ENCODE data around the gene ALG9. TPM values are rescaled to one million over a fixed set of nuclear protein-coding genes. Genes with fewer than 3 reads are reported as not detected.
"Not testable (repeated sequence)": the region's sequence is repeated elsewhere in the genome, so short reads cannot be mapped to it uniquely, and the experiment has no call there.

Gene ALG9, protein sequence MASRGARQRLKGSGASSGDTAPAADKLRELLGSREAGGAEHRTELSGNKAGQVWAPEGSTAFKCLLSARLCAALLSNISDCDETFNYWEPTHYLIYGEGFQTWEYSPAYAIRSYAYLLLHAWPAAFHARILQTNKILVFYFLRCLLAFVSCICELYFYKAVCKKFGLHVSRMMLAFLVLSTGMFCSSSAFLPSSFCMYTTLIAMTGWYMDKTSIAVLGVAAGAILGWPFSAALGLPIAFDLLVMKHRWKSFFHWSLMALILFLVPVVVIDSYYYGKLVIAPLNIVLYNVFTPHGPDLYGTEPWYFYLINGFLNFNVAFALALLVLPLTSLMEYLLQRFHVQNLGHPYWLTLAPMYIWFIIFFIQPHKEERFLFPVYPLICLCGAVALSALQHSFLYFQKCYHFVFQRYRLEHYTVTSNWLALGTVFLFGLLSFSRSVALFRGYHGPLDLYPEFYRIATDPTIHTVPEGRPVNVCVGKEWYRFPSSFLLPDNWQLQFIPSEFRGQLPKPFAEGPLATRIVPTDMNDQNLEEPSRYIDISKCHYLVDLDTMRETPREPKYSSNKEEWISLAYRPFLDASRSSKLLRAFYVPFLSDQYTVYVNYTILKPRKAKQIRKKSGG
- polyA plus RNA-seq (ENCODE audit: insufficient read length): 26.1 TPM

DNA sequence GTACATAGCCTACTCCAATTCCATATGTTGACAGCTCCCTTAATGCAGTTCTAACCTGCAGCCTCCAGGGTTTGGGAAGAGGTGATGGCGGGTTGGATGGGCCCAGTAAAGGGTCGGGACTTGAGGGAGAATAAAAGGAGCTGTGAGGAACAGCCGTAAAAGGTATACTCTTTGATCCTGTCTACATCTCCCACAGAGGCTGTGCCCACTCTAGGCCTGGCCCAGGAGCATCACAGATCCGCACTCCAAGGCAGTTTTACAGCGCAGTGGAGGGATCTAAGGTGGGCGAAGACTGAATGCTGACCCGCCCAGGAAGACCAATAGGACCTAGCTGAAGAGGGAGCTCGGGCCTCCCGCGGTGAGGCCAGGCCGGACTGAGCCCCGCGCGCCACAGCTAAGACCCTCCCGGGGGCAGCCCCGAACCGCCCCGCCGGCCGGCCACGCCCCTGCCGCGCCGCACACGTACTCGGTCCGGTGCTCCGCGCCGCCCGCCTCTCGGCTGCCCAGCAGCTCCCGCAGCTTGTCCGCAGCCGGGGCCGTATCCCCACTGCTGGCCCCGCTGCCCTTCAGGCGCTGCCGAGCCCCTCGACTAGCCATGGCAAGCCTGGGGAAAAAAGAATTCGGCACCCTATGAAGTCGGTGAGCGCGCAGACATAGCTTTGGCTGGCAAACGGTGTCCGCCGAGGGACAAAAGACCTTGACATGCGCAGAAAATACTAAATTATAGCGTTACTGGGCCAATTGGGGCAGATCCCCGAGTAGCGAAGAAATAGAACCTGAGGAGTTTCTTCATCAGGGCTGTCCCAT, at the start of gene ALG9:
Gene ALG9, minus strand, starts transcription at position 696 of the 807 bp plus-strand sequence. Its CDS starts 99 bp downstream, at position 597.
- peak; percentile 60 for DNase-seq (ENCODE audit: low read depth)

DNA sequence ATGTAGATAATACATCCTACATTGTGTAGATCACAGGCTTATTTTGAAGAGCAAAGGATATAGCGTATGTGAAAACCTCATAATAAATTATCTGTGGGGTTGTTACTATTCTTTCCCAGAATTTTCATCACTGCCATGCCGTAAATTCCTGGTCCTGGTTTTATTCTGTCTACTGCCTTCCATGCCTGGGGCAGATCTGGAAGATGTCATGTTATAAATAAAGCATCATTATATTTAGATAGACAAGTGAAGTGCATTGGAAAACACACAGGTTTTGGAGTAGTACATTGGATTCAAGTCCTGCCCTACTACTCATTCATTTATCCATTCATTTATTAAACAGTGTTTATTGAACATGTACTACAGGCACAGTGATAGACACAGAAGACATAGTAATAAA, 49.5 kb upstream of the ALG9 start:
- no peak for DNase-seq (ENCODE audit: low read depth)

DNA sequence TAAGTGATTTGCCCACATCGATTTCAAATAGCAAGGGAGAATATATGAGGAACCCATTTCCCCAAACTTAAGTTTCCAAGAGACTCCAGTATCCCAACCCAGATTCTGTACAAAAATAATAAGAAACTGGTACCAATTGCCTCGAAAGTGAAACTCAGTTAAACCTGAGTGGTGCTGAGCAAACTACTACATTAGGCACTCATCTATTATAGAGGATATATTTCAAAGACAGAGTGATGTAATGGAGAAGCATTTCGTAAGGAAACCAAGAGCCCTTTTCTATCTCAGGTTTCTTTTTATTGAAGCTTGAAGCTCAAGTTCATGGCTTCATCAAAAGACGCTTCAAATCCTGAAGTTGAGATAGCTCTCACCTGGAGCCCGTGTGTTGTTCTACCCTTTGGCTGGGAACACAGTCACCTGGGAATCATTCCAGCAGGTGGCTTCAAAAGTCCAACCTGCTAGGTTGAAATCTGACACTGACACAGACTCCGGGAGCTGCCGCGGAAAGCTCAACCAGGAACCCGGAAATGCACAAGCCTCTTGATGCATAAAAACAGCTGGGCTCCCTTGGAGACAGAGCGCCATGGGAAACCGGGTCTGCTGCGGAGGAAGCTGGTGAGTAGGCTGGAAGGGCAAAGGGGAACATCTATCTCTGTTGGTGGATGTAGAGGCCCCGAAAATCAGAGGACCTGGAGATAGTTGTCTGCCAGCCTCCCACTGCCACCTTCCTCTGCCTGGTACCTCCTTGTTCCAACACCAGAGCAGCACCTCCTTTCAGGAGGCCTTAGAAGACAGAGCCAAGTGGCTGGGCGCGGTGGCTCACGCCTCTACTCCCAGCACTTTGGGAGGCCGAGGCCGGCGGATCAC, 47.2 kb upstream of the ALG9 start, which contains the start of gene C11orf52:
Gene C11orf52, plus strand, starts transcription at position 524 of the 867 bp plus-strand sequence. Its CDS starts 60 bp downstream, at position 584.
- DNase-seq (ENCODE audit: low read depth): no peak

DNA sequence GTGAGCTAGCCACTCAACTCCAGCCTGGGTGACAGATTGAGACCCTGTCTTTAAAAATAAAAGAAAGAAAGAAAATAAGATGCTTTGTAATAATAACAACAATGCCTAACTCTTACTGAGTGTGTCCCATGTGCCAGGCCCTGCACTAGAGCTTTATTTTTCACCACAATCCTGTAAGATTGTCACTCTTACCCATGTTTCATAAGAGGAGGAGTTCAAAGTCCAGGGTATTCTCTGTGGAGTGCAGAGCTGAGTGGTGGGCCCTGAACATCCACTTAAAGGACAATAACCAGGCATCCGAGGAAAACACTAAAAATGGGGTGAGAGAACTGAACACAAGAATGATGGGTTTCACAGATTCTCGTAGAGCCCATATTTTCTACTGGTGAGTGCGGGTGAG, 46.4 kb upstream of the ALG9 start:
- DNase-seq (ENCODE audit: low read depth): no peak

DNA sequence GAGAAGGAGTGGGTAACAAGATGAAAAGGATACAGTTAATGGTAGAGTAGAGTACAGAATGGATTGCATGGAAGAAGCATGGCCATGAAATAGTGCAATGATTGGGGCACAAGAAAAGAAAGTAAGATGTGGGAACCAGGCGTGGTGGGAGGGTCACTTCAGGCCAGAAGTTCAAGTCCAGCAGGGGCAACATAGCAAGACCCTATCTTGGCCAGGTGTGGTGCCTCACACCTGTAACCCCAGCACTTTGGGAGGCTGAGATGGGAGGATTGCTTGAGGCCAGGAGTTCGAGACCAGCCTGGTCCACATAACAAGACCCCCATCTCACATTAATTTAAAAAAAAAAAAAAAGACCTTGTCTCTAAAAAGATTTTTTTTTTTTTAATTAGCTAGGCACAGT, 45.9 kb upstream of the ALG9 start:
- DNase-seq (ENCODE audit: low read depth): no peak

DNA sequence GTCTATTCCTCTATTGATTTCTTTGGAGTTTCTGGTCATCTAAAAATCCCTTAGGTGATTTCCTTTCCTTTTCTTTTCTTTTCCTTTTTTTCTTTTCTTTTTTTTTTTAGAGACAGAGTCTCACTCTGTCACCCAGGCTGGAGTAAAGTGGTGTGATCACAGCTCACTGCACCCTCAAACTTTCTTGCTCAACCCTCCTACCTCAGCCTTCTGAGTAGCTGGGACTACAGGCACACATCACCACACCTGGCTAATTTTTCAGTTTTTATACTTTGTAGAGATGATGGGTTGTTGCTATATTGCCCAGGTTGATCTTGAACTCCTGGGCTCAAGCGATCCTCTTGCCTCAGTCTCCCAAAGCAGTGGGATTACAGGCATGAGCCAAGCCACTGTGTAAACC, 45.4 kb upstream of the ALG9 start:
- DNase-seq (ENCODE audit: low read depth): no peak

DNA sequence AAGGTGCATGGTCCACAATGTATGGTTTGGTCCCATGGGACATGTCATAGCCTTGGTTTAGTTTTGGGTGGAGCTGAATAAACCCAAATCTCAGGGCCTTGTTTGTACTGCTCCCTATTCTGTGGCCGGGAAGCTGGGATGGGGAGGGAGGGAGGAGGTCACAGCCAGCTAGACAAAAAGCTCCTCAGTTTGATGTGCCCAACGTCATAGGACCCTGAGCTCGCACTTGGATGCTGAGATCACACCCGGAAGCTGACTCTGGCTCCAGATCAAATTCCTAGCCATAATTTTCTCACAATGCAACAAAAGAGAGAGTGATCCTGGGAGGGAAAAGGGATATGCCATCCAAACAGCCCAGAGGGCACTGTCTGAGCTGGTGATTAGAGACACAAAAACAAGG, 42.6 kb upstream of the ALG9 start:
- DNase-seq (ENCODE audit: low read depth): no peak

DNA sequence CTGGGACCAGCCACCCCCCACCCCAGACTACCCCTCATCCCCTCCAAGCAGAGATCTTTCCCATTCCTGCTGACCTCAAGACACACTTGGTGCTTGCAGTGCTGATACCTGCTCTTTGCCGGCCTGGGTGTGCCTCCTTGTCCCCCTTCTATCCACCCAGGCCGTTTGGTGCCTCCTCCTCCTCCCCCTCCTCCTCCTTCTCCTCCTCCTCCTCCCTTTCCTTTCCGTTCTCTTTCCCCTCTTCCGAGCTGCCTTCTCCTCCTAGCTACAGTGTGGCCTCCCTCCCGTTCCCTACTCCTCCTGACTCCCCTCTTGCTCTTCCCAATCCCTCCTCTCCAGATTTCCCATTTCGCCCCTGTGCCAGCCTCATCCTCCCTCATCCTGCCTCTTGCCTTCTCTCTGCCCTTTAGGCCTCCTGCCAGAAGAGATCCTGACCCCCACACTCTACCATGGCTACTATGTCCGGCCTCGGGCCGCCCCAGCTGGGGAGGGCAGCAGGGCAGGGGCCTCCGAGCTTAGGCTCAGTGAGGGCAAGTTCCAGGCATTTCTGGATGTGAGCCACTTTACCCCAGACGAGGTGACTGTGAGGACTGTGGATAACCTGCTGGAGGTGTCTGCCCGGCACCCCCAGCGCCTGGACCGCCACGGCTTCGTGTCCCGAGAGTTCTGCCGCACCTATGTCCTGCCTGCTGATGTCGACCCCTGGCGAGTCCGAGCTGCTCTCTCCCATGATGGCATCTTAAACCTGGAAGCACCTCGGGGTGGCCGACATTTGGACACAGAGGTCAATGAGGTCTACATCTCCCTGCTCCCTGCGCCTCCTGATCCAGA, 41.9 kb upstream of the ALG9 start:
- no peak for DNase-seq (ENCODE audit: low read depth)

DNA sequence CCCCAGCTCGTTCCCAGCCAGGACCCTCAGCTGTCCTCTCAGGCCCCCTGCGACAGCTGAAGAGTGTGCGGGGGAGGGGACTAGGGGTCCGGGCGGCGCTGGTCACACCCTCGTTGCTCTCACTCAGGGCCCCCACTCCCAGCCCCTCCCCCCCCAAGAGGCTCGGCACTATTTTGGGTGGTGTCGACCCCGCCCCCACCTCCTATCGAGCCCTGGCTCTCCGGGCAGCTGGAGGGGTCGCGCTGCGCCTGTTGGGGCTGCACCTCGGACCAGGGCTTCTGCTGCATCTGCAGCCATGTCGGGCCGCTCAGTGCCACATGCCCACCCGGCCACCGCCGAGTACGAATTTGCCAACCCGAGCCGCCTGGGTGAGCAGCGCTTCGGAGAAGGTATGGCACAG, 41.2 kb upstream of the ALG9 start, which contains the start of gene HSPB2:
Gene HSPB2, plus strand, starts transcription at position 200 of the 400 bp plus-strand sequence. Its CDS starts 96 bp downstream, at position 296.
- DNase-seq (ENCODE audit: low read depth): no peak

DNA sequence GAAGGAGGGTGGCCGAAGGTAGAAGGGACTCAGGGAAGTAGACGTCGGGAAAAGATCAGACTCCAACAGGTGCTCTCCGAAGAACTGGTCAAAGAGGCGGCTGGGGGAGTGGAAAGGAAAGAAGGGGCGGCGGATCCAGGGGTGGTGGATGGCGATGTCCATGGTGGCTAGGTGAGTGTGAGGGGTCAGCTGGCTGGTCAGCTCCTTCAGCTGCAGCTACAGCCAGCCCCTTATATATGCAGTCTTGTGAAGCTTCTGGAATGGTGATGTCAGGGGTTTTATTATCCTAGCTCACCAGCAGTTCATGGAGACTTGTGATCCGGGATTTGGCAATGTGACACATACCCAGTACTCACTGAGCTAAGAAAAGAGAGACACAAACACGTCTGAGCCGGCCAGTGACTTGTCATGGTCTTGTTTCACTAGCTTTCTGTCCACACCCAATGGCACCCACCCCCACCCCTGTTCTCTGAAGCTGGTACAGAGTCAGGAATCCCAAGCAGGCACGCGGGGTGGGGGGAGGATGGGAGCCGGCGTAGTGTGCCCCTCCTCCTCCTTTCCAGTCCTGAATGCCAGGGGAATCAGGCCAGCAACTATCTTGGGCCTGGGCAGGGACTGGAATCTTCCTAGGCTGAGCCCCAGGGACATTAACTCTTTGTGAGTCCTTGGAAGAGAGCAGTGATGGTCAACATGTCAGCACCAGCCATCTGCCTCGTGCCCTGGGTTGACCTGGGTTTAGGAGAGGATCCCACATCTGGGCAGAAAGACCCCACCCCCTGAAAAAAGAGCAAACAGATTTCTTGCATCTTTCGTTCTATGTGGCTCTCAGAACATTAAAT, 40.4 kb upstream of the ALG9 start, which contains the start of gene CRYAB:
Gene CRYAB, minus strand, starts transcription at position 208 of the 839 bp plus-strand sequence. Its CDS starts 46 bp downstream, at position 162.
- no peak for DNase-seq (ENCODE audit: low read depth)

DNA sequence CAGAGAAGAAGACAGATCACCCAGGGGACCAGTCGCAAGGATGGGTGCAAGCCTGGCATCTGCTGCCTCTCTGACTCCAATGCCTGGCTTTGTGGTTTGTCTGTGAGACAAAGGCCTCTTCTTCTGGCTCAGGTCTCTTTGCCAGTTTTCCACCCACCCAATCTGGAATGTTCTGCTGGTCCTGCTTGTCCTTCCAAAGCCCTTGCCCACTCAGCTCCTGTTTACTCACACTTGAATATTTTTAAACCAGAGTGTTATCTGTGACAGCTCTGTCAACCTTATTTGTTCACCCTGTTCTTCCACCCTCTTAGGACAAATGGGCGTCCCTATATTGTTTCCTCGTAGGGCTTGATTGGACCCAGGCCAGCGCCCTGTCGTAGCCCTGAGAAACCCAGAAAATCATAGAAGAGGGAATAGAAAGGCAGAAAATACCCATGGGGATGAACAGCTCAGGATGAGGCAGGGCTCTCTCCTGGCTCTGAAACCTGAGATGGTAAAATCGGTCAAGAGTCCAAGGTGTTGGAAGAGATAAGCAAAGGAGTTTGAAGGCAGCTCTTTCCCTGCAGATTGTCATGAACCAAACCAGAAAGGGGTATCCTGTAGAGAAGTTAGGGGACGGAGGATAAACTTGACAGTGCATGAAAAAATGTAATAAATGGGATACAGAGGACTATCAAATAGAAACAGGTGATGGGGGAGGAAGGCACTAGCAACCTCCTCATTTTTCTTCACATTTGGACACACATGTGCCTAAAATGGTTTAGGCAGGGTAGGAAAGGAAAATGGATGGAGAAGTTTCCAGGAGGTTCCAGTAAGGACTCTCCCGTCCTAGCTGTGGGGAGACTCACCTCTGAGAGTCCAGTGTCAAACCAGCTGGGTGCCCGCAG, 39.5 kb upstream of the ALG9 start:
- DNase-seq (ENCODE audit: low read depth): no peak

DNA sequence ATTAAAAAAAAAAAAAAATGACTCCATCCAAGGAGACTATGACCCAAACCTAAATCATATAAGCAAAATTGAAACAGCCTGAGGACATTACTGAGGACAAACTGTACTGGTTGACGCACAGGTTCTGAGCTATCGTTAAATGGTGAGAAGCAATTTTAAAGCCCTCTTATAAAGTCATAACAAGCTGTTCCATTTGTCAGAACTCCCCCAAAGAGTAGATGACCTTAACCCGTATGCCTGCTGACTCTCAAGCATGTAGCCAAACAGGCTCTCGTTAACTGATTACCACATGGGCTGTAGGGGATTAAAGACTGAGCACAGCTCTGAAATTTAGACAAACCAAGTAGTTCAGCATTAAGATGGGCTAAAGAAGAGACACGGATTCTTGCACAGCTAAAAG, 38.0 kb upstream of the ALG9 start:
- no peak for DNase-seq (ENCODE audit: low read depth)

DNA sequence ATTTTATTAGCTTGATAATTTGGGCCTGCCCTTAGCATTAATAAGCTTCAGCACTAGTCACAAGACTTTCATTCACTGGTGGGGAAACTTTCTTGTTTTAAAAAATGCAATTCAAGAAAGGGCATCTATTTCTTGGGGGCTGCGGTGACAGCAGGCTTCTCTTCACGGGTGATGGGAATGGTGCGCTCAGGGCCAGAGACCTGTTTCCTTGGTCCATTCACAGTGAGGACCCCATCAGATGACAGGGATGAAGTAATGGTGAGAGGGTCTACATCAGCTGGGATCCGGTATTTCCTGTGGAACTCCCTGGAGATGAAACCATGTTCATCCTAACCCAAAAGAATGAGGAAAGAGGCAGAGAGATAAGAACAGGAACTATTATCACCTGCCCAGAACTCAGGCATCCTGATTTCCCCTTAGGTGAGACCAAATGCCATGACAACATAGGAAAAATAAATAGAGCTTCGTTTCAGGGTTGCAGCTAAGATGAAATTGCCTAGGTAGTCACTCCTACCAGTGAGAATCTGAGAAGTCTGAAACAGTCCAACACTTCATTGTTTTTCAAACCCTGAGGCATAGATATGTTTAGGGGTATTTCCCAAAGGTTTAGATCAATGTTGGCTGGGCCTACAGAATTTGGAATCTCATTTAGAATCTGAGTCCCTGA, 37.4 kb upstream of the ALG9 start:
- DNase-seq (ENCODE audit: low read depth): no peak

DNA sequence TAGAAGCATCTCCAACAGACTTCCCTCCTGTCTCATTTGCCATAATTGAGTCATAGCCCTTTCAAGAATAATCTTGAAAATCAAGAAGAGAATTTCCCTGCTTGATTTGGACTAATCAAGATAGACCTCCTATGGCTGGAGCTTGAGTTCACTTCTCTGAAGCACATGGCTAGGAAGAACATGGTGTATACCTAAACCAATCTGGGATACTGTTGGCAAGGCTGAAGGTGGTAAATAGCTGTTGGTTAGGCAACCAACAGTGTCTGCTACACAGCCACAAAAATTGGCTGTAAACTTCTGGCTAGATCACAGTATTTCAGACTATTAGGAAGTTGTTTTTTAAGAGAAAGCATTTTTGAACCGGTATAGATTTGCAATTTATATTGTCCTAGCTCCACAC, 35.3 kb upstream of the ALG9 start:
- DNase-seq (ENCODE audit: low read depth): no peak

DNA sequence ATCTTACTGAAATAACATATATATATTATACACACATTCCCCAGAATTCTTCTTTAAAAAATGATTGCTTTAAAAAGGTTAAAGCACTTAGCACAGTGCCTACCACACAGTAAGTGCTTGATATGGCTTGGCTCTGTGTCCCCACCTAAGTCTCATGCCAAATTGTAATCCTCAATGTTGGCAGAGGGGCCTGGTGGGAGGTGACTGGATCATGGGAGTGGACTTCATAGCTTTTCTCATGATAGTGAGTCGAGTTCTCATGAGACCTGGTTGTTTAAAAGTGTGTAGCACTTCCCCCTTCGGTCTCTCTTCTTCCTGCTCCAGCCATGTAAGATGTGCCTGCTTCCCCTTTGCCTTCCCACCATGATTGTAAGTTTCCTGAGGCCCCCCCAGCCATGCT, 34.0 kb upstream of the ALG9 start:
- DNase-seq (ENCODE audit: low read depth): no peak

DNA sequence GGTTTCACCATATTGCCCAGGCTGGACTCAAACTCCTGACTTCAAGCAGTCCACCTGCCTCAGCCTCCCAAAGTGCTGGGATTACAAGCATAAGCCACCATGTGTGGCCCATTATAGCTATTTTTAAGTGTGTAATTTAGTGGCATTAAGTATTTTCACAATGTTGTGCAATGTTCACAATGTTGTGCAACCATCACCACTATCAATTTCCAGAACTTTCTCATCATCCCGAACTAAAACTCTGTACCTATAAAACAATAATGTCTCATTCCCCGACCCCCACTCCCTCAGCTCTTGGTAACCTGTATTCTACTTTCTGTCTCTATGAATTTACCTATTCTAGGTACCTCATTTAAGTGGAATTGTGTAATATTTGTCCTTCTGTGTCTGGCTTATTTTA, 15.5 kb upstream of the ALG9 start:
- no peak for DNase-seq (ENCODE audit: low read depth)

DNA sequence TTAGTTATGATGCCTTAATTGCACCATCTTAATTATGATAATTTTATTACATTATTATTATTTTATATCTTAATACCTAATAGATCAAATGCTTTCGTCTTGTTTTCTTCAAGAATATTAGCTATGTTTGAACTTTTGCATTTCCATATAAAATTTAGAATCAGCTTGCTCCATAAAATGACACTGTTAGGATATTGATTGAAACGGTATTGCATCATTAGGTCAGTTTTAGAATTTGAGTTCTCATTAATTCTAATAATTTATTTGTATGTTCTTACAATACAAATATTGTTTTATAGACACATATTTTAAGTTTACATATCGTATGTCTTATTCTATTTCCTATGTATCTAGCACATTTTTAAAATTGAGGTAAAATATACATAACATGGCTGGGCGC, 14.7 kb upstream of the ALG9 start:
- DNase-seq (ENCODE audit: low read depth): no peak

DNA sequence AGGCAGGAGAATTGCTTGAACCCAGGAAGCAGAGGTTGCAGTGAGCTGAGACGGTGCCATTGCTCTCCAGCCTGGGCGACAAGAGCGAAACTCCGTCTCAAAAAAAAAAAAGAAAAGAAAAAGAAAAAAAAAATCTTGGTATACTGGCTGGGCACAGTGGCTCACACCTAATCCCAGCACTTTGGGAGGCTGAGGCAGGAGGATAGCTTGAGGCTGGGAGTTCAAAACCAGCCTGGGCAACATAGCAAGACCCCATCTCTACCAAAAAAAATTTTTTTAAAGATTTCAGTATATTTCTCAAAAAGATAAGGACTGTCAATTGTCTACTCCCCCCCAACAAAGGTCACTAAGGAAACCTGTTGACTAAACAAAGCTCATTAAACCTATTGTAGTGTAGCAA, 13.7 kb upstream of the ALG9 start:
- not testable (repeated sequence) for DNase-seq (ENCODE audit: low read depth)

Data from forelimb muscle (tissue), 1 donor.